Mammary epithelial cell (primary cell): ENCODE data around the gene F13A1.

Experiments used
- EZH2 ChIP-seq: IDR thresholded peaks from 2 replicates; pipeline ENCODE4 v1.6.1; 2012; ENCODE audit warnings: low read length, inconsistent platforms, borderline replicate concordance
- TF ChIP-seq, protein P1 (sequence below), 2 donors: IDR thresholded peaks in 1 of 2; conservative IDR thresholded peaks in 1 of 2; 2 replicates each; pipeline ENCODE4 v1.5.1; 2011 to 2012; ENCODE audit warnings: inconsistent platforms in 2 of 2, low read length in 2 of 2, mild to moderate bottlenecking in 2 of 2, control low read depth in 1 of 2, low read depth in 1 of 2; ENCODE audit not compliant: insufficient read depth in 1 of 2; ENCODE audit errors: extremely low read depth in 1 of 2

GRCh38 chr6:6225885-6226529 lies 94.5 kb downstream of the F13A1 start:
- TF ChIP-seq, protein P1, sequence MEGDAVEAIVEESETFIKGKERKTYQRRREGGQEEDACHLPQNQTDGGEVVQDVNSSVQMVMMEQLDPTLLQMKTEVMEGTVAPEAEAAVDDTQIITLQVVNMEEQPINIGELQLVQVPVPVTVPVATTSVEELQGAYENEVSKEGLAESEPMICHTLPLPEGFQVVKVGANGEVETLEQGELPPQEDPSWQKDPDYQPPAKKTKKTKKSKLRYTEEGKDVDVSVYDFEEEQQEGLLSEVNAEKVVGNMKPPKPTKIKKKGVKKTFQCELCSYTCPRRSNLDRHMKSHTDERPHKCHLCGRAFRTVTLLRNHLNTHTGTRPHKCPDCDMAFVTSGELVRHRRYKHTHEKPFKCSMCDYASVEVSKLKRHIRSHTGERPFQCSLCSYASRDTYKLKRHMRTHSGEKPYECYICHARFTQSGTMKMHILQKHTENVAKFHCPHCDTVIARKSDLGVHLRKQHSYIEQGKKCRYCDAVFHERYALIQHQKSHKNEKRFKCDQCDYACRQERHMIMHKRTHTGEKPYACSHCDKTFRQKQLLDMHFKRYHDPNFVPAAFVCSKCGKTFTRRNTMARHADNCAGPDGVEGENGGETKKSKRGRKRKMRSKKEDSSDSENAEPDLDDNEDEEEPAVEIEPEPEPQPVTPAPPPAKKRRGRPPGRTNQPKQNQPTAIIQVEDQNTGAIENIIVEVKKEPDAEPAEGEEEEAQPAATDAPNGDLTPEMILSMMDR (conservative IDR thresholded peaks at IDR 0.05 in 1 of 2, IDR thresholded peaks at IDR 0.05 in 1 of 2; ENCODE audit: extremely low read depth in 1 of 2, insufficient read depth in 1 of 2, low read depth in 1 of 2, low read length in 2 of 2), result no peak
- no peak for TF ChIP-seq EZH2
